Natural killer cell (primary cell): ENCODE results near the gene APOA1. TPM values are rescaled to one million over a fixed set of nuclear protein-coding genes. Genes with fewer than 3 reads are reported as not detected.
"Not testable (repeated sequence)": the region's sequence is repeated elsewhere in the genome, so short reads cannot be mapped to it uniquely, and the experiment has no call there.

Experiments
- ATAC-seq, 3 donors: fragments of 150-1000 bp in 2 of 3; fragments of 200-7000 bp in 1 of 3; cut with Tn5 transposase; 1 replicate in 1 of 3; 2 replicates in 2 of 3; pipeline ENCODE4 v1.10.0; 2021; ENCODE audit warnings: mild to moderate bottlenecking in 2 of 3, moderate library complexity in 2 of 3
- DNase-seq, 2 donors: peaks; one replicate each; pipeline versions ENCODE4 v3.0.0 to v3.0.0-alpha.2; 2013 to 2021; ENCODE audit warnings: mixed read lengths in 1 of 2
- H3K27ac ChIP-seq: one replicate; pipeline ENCODE4 v1.5.1; 2013; ENCODE audit warnings: mild to moderate bottlenecking, low read length
- H3K27me3 ChIP-seq: one replicate; pipeline ENCODE4 v1.6.1; 2013; ENCODE audit warnings: low read length; ENCODE audit not compliant: control insufficient read depth, insufficient read depth
- H3K36me3 ChIP-seq: one replicate; pipeline ENCODE4 v1.6.1; 2013; ENCODE audit warnings: low read length; ENCODE audit not compliant: control insufficient read depth, insufficient read depth
- H3K4me1 ChIP-seq: one replicate; pipeline ENCODE4 v1.6.1; 2013; ENCODE audit warnings: low read length; ENCODE audit not compliant: control insufficient read depth, insufficient read depth
- H3K4me3 ChIP-seq: one replicate; pipeline ENCODE4 v1.5.1; 2013; ENCODE audit warnings: low read length
- H3K9me3 ChIP-seq: one replicate; pipeline ENCODE4 v1.6.1; 2013; ENCODE audit warnings: low read length; ENCODE audit not compliant: control insufficient read depth, insufficient read depth
- H3K27ac Mint-ChIP-seq, 2 donors: one replicate each; pipeline ENCODE4 v1.8.0; 2022; ENCODE audit warnings: mild to moderate bottlenecking in 2 of 2, mixed read lengths in 2 of 2, moderate library complexity in 1 of 2
- H3K27me3 Mint-ChIP-seq, 2 donors: one replicate each; pipeline ENCODE4 v1.8.0; 2022; ENCODE audit warnings: low read depth in 2 of 2, mixed read lengths in 2 of 2
- H3K36me3 Mint-ChIP-seq: one replicate; pipeline ENCODE4 v1.8.0; 2022; ENCODE audit warnings: mixed read lengths
- H3K4me1 Mint-ChIP-seq, 2 donors: one replicate each; pipeline ENCODE4 v1.8.0; 2022; ENCODE audit warnings: mixed read lengths in 2 of 2
- H3K4me3 Mint-ChIP-seq: one replicate; pipeline ENCODE4 v1.8.0; 2022; ENCODE audit warnings: mild to moderate bottlenecking, moderate library complexity, mixed read lengths
- H3K9me3 Mint-ChIP-seq, 2 donors: one replicate each; pipeline ENCODE4 v1.8.0; 2022; ENCODE audit warnings: mixed read lengths in 2 of 2
- CTCF ChIP-seq: fragments of 200-600 bp; IDR thresholded peaks from one replicate; pipeline ENCODE4 v1.8.0; 2022; ENCODE audit warnings: antibody characterized with exemption
- WGBS: methylation state at CpG from one replicate; pipeline ENCODE4 v1.1.7; 2013; ENCODE audit warnings: missing lambda C conversion rate; ENCODE audit not compliant: insufficient coverage; 5-methylcytosine and 5-hydroxymethylcytosine counted together
- intact Hi-C: fragments of 100-400 bp; cut with micrococcal nuclease; formaldehyde crosslinking; loops from one replicate; pipeline ENCODE4 v1.14.2; 2022
- total RNA-seq, 4 donors: library from RNA; stranded (reverse); fragments of 120-200 nt in 1 of 4; gene quantifications; one replicate each; pipeline versions ENCODE4 v1.2.3 to v1.2.4, GENCODE V29; 2013 to 2022

Gene APOA1
- total RNA-seq, 3 donors from 2014 or later (not counting 1 experiment from before 2014, with no cell fraction given), result 0.54 to 0.87 TPM; not detected in 1

- peak overlapping the region; percentile 46 to 82 for H3K27ac Mint-ChIP-seq
- ATAC-seq, result peak; percentile 92 to 97 (median 96)
- H3K4me3 Mint-ChIP-seq, result peak overlapping the region; percentile 84
- Histone ChIP-seq H3K27ac (peak overlapping the region; percentile 52), H3K9me3 (no peaks in the 10 kb centered on the region), H3K27me3 (no peaks in the 10 kb centered on the region), H3K4me3 (peak overlapping the region; percentile 66), H3K36me3 (no peaks in the 10 kb centered on the region), H3K4me1 (peaks cover 19% of the 10 kb centered on the region)
- no peaks in the 10 kb centered on the region for H3K36me3 Mint-ChIP-seq
- peaks cover 17 to 18% of the 10 kb centered on the region in 2 donors for H3K4me1 Mint-ChIP-seq
- peaks cover 0 to 2% of the 10 kb centered on the region in 2 donors for H3K27me3 Mint-ChIP-seq
- no peaks in the 10 kb centered on the region for H3K9me3 Mint-ChIP-seq
- peak; percentile 75 to 91 for DNase-seq
- 13% methylated on average over 57 of the region's 57 CpGs for WGBS
- intact Hi-C loops, result loop anchor here (1.0 to 5.0 kb wide), 2 partner anchors 45 to 104 kb away; partner anchors contain the start of gene APOA5
- TF ChIP-seq CTCF, result peak; percentile 63
These were observed 1.4 kb downstream of the APOA1 start for GRCh38 chr11:116835791-116836631.

GRCh38 chr11:116835042-116835772 is 2.2 kb downstream of the APOA1 start:
- Mint-ChIP-seq H3K4me1 (peaks cover 17 to 18% of the 10 kb centered on the region in 2 donors), H3K4me3 (peak overlapping the region; percentile 84), H3K36me3 (no peaks in the 10 kb centered on the region), H3K27ac (peak overlapping the region; percentile 46 to 82), H3K27me3 (peaks cover 0 to 3% of the 10 kb centered on the region in 2 donors), H3K9me3 (no peaks in the 10 kb centered on the region)
- Histone ChIP-seq H3K4me3 (peak overlapping the region; percentile 66), H3K36me3 (no peaks in the 10 kb centered on the region), H3K27me3 (no peaks in the 10 kb centered on the region), H3K4me1 (peaks cover 19% of the 10 kb centered on the region), H3K27ac (peak overlapping the region; percentile 52), H3K9me3 (no peaks in the 10 kb centered on the region)
- peak in 1 of 2 donors; percentile 26 for DNase-seq
- WGBS, result 27% methylated on average over 28 of the region's 28 CpGs
- TF ChIP-seq CTCF, result no peak
- intact Hi-C loops, result loop anchor here (5.0 kb wide), 1 partner anchor 103 kb away; no protein-coding TSS in a partner anchor
- peak; percentile 7 to 16 (median 15) for ATAC-seq

GRCh38 chr11:116834535-116835041 is 2.8 kb downstream of the APOA1 start:
- H3K4me3 Mint-ChIP-seq, result peak overlapping the region; percentile 84
- not testable (repeated sequence) for H3K36me3 ChIP-seq, DNase-seq, H3K27me3 ChIP-seq, H3K27ac ChIP-seq, H3K9me3 Mint-ChIP-seq, H3K4me3 ChIP-seq, H3K36me3 Mint-ChIP-seq, H3K9me3 ChIP-seq, H3K27me3 Mint-ChIP-seq, ATAC-seq
- peaks cover 19% of the 10 kb centered on the region for H3K4me1 ChIP-seq
- peaks cover 17 to 18% of the 10 kb centered on the region in 2 donors for H3K4me1 Mint-ChIP-seq
- WGBS, result 88% methylated on average over 13 of the region's 13 CpGs
- intact Hi-C loops, result loop anchor here (5.0 kb wide), 1 partner anchor 102 kb away; no protein-coding TSS in a partner anchor
- H3K27ac Mint-ChIP-seq, result peak overlapping the region in 1 of 2 donors; percentile 82
